ENCODE results near the gene MYBPH.

The MYBPH gene

GRCh38 chr1:203145321-203146041 lies 30.1 kb downstream of the MYBPH start:
- DNase-seq: no peak

DNA sequence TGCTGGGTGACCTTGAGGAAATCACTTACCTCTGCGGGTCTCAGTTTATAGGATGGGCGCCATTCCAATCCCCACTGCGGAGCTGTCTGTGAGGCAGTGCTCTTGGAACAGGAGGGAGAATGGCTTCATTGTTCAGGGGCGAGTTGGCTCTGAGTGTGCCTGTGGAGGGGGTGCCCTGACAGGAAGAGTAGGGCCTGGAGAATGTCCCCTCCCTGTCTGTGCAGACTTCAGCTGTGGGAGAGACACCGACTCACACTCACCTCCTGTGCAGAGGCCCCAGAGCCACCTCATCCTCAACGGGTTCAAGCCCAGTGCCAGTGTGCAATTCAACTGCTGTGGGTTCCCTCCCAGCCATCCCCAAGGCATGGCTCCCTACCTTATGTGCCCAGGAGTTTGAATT lies 31.0 kb downstream of the MYBPH start:
- DNase-seq: no peak

DNA sequence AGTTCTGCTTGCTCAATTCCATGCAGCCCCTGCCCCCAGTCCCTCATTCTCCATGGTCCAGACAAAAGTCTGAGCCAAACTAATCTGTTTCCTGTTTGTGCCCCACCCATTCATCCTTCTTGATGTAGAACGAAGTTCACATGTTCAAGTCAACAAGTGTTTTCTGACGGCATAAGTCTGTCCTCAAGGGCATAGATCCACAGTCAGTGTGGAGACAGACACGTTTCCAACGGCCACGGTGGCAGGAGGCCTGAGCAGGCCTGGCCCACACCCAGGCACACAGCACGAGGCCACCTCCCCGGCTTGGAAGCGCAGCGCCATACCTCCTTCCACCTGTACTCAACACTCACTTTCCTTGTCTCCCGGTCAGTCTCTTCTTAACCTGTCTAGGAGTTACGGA lies 32.0 kb downstream of the MYBPH start:
- no peak for DNase-seq

GRCh38 chr1:203142684-203143408 lies 32.8 kb downstream of the MYBPH start:
- no peak for DNase-seq

DNA sequence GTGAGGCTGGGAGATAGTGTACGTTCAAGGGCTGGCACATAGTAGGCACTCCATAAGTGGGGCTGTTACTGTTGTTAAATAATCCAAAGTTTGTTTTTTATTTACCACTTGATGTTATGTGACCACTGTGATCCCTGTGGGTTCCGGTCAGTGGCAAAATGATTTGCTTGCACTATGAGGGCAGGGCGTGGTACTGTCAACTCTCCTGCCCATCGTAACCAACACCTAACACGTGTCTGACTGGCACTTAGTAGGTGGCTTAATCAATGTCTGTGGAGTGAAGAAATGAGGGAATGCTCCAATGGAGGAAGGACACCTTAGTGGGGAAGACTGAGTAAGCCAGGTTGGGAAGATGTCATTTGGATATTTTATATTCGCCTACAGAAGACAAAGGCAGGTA lies 33.5 kb downstream of the MYBPH start:
- DNase-seq: no peak

- no peak for DNase-seq
Measured at GRCh38 chr1:203140743-203141520, 34.7 kb downstream of the MYBPH start.

- DNase-seq: no peak
Measured at GRCh38 chr1:203139976-203140475, 35.6 kb downstream of the MYBPH start.

DNA sequence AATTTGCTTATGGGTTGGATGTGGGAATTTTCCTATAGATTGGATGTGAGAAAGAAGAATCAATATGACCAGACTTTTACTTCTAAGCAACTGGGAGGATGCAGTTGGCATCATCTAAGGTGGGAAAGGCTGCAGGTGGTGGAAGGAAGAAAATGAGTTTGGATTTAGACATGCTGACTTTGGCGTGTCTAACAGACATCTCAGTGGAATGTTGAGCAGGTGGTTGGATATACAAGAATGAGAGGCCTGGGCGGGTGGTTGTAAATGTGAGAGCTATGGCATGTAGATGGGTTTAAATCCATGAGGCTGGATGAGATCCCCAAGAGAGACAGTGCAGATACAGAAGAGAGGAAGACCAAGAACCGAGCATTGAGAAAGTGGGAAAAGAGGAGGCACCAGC lies 37.6 kb downstream of the MYBPH start:
- DNase-seq: no peak

- no peak for DNase-seq
Measured at GRCh38 chr1:203137324-203137723, 38.3 kb downstream of the MYBPH start.

GRCh38 chr1:203136409-203137042 lies 39.1 kb downstream of the MYBPH start:
- DNase-seq: no peak

DNA sequence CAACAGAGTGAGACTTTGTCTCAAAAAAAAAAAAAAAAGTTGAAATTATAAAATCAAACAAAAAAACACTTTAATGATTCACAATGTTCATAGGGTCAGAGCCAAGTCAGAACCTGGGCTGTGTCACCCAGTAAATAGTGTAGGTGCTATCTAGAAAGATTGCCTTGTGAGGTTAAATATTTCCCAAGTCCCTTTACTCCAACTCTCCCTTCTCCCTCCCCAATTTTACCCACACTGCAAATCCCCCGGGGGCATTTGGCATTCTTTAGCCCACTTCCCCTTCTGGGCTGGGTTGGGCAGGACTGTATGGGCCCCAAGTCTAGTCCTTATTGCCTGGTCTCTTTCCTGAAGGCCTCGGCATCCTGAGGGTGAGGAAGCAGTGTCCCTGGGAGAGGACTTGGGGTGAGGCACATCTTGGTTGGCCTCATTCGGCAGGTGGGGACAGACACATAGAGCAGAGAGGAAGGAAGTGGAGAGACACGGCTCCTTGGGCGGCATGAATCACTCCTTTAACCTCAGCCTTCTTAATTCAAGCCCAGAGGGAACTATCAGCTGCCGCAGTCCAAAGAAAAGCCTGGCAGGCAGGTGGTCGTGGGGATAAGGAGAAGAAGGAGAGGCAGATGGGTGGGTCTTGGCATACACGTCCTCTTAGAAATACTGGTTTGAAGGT lies 39.9 kb downstream of the MYBPH start:
- DNase-seq: no peak

DNA sequence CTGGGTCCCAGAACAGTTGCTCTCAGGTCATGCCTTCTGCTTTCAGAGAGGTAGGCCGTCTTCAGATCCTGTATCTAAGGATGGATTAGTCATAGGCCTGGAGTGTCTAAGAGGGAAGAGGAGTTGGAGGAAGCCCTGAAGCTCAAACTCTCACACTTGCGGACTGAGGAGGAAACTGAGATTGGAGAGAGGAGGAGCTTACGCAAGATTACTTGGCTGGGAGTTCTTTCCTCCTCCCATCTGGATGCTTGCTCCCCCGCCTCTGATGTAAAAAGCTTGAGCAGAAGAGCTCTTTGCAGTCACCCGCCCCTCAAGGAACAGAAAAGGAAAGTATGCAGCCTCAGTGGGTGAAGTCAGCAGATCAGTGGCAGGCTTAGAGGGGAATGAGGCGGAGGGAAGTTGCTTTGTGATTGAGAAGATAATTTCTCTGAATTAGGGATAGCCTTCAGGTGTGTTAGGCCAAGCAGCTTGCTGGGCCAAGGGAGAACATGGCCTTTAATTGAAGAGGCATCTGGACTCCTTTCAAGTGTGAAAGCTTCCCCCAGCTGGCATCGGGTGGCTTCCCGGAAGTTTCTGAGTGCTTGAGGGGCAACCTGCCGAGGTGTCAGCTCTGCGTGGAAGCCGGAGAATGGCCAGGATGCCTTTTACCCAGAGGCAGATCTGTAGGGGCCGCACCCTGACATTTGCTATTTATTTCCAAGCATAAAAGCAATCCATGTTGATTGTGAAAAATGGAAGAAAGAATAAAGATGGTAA lies 41.5 kb downstream of the MYBPH start:
- DNase-seq: no peak

- no peak for DNase-seq
Measured at GRCh38 chr1:203131548-203132200, 44.0 kb downstream of the MYBPH start.

GRCh38 chr1:203130358-203130985 lies 45.2 kb downstream of the MYBPH start:
- no peak for DNase-seq

- no peak for DNase-seq
Measured at GRCh38 chr1:203129501-203130231, 46.0 kb downstream of the MYBPH start.

DNA sequence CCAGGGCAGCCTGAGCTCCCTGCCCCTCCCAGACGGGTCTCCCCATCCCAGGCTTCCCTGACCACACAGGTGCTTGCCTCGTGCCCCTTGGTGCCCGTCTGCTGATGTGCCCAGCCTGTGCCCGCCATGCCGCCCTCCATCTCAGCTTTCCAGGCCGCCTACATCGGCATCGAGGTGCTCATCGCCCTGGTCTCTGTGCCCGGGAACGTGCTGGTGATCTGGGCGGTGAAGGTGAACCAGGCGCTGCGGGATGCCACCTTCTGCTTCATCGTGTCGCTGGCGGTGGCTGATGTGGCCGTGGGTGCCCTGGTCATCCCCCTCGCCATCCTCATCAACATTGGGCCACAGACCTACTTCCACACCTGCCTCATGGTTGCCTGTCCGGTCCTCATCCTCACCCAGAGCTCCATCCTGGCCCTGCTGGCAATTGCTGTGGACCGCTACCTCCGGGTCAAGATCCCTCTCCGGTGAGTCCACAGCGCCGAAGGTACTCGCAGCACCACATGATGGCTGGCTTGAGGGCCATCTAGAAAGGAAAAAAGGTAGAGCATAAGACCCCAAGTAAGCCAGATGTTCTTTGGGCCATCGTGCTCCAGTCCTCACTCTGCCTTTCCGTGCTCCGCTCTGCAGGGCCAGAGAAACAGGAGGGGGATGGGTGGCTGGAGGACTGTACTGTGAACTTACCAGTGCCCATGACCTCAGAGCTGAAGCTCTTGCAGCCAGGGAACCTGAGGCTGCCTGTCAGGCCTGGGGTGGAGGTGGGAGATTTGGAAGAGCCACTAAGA lies 46.7 kb downstream of the MYBPH start:
- DNase-seq: no peak

DNA sequence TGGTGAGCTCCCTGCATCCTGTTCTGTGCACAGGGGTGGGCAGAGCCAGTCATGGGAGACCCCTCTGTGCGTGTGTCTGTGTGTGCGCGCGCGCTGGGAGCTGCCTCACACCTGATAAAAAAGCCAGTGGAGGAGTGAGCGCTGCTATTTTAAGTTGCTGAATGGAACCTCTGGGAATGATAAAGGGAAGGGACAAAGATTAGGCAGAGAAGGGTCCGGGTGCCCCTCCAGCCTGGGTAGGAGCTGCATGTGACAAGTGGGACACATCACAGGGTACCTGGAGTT lies 47.3 kb downstream of the MYBPH start:
- DNase-seq: no peak

DNA sequence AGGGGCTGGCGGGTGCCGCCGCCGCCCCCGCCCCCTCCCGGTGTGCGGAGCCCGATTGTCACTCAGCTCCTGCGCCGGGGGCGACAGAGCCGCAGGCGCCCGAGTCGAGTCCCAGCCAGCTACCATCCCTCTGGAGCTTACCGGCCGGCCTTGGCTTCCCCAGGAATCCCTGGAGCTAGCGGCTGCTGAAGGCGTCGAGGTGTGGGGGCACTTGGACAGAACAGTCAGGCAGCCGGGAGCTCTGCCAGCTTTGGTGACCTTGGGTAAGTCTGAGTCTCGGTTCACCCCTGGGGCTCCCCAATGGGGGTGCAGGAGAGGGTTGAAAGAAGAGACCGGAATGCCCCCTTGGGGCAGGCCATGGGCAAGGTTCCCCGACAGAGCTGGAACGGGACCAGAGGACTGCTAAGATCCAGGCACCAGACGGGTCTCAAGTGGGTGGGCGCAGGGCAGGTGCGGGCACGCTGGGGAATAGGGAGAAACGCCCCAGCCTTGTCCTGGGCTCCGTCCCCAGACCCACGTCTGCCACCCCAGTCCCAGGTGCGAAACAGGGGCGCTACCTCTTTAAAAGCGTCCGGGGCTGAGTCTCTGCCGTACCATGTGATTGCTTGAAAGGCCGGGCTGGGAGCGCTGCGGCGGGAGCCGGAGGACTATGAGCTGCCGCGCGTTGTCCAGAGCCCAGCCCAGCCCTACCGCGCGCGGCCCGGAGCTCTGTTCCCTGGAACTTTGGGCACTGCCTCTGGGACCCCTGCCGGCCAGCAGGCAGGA lies 47.8 kb downstream of the MYBPH start, which contains the start of gene ADORA1:
Gene ADORA1, plus strand, starts transcription at position 61 of the 765 bp plus-strand sequence. CDS start 1,116 bp downstream, outside the sequence.
- no peak for DNase-seq

Measured in SIG-M5 (cell line).